Measurements from ENCODE around the gene SLC9A8.

Gene SLC9A8

GRCh38 chr20:49813305-49813974, 812 bp downstream of the SLC9A8 start:
- no peak for DNase-seq (ENCODE audit: low read depth)

GRCh38 chr20:49814057-49814694, 1.5 kb downstream of the SLC9A8 start:
- no peak for DNase-seq (ENCODE audit: low read depth)

GRCh38 chr20:49818816-49819215, 6.2 kb downstream of the SLC9A8 start:
- DNase-seq (ENCODE audit: low read depth): no peak

GRCh38 chr20:49819702-49820101, 7.1 kb downstream of the SLC9A8 start:
- no peak for DNase-seq (ENCODE audit: low read depth)

GRCh38 chr20:49821381-49821780, 8.8 kb downstream of the SLC9A8 start:
- no peak for DNase-seq (ENCODE audit: low read depth)

- no peak for DNase-seq (ENCODE audit: low read depth)
Measured at GRCh38 chr20:49821870-49822331, 9.3 kb downstream of the SLC9A8 start.

- no peak for DNase-seq (ENCODE audit: low read depth)
Measured at GRCh38 chr20:49823152-49823847, 10.7 kb downstream of the SLC9A8 start.

- DNase-seq (ENCODE audit: low read depth): no peak
Measured at GRCh38 chr20:49824206-49824605, 11.6 kb downstream of the SLC9A8 start.

GRCh38 chr20:49825521-49826033, 12.9 kb downstream of the SLC9A8 start:
- DNase-seq (ENCODE audit: low read depth): no peak

- DNase-seq (ENCODE audit: low read depth): no peak
Measured at GRCh38 chr20:49831022-49831769, 18.6 kb downstream of the SLC9A8 start.

- DNase-seq (ENCODE audit: low read depth): no peak
Measured at GRCh38 chr20:49831770-49832631, 19.4 kb downstream of the SLC9A8 start.

GRCh38 chr20:49832632-49833327, 20.2 kb downstream of the SLC9A8 start:
- no peak for DNase-seq (ENCODE audit: low read depth)

- no peak for DNase-seq (ENCODE audit: low read depth)
Measured at GRCh38 chr20:49833483-49833882, 20.9 kb downstream of the SLC9A8 start.

GRCh38 chr20:49835031-49835430, 22.4 kb downstream of the SLC9A8 start:
- no peak for DNase-seq (ENCODE audit: low read depth)

GRCh38 chr20:49838546-49838945, 25.9 kb downstream of the SLC9A8 start:
- no peak for DNase-seq (ENCODE audit: low read depth)

GRCh38 chr20:49843139-49843538, 30.5 kb downstream of the SLC9A8 start:
- no peak for DNase-seq (ENCODE audit: low read depth)

GRCh38 chr20:49843770-49844380, 31.2 kb downstream of the SLC9A8 start:
- no peak for DNase-seq (ENCODE audit: low read depth)

- DNase-seq (ENCODE audit: low read depth): no peak
Measured at GRCh38 chr20:49845060-49845459, 32.4 kb downstream of the SLC9A8 start.

- DNase-seq (ENCODE audit: low read depth): peak; percentile 9
Measured at GRCh38 chr20:49846206-49846807, 33.7 kb downstream of the SLC9A8 start.
